ENCODE data around the gene ATP8A2. TPM values are rescaled to one million over a fixed set of nuclear protein-coding genes. Genes with fewer than 3 reads are reported as not detected.

The ATP8A2 gene
- total RNA-seq, 1 experiment from 2014 or later = not detected

DNA sequence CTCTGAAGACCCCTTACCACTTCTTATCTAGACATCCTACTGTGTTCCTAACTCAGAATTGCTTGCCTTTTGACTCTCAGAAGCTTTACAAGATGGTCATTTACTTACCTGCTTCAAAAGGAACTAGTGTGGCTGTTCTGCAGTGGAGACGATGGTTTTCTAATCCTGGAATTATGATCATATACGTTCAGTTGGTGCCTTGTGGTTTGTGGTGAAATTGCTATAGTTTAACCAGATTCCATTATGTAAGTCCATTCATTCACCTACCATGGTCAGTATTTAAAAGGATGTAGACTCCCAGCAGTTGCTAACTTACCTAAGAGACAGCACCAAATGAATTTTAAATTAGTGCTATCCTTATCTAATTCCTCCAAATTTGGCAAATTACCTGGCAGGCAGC, 469.2 kb downstream of the ATP8A2 start:
- BruUV-seq (replicated peaks) = no TSS peak
- Histone ChIP-seq H3K4me3 (ENCODE audit: low read depth in 2 of 2, low read length in 2 of 2) (no peak overlapping the region), H3K27me3 (ENCODE audit: control insufficient read depth, insufficient read depth, low read length) (no peaks in the 10 kb centered on the region), H3K27ac (ENCODE audit: low read length) (no peak overlapping the region), H3K4me1 (ENCODE audit: control insufficient read depth, insufficient read depth, low read length) (no peaks in the 10 kb centered on the region), H3K36me3 (ENCODE audit: control insufficient read depth, insufficient read depth, low read length) (no peaks in the 10 kb centered on the region), H3K9me3 (ENCODE audit: control insufficient read depth, insufficient read depth, low read depth, low read length) (no peaks in the 10 kb centered on the region)
- ChIA-PET POLR2A (no interaction called here), CTCF (no interaction called here)
- ATAC-seq = no peak
- no peak for TF ChIP-seq POLR2AphosphoS5 (IDR thresholded peaks at IDR 0.05; ENCODE audit: low read depth, low read length)
- TF ChIP-seq, protein P1, sequence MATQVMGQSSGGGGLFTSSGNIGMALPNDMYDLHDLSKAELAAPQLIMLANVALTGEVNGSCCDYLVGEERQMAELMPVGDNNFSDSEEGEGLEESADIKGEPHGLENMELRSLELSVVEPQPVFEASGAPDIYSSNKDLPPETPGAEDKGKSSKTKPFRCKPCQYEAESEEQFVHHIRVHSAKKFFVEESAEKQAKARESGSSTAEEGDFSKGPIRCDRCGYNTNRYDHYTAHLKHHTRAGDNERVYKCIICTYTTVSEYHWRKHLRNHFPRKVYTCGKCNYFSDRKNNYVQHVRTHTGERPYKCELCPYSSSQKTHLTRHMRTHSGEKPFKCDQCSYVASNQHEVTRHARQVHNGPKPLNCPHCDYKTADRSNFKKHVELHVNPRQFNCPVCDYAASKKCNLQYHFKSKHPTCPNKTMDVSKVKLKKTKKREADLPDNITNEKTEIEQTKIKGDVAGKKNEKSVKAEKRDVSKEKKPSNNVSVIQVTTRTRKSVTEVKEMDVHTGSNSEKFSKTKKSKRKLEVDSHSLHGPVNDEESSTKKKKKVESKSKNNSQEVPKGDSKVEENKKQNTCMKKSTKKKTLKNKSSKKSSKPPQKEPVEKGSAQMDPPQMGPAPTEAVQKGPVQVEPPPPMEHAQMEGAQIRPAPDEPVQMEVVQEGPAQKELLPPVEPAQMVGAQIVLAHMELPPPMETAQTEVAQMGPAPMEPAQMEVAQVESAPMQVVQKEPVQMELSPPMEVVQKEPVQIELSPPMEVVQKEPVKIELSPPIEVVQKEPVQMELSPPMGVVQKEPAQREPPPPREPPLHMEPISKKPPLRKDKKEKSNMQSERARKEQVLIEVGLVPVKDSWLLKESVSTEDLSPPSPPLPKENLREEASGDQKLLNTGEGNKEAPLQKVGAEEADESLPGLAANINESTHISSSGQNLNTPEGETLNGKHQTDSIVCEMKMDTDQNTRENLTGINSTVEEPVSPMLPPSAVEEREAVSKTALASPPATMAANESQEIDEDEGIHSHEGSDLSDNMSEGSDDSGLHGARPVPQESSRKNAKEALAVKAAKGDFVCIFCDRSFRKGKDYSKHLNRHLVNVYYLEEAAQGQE (IDR thresholded peaks at IDR 0.05; ENCODE audit: insufficient read depth in 1 of 2, low read depth in 2 of 2, low read length in 1 of 2) = no peak
- TF ChIP-seq, protein P2, sequence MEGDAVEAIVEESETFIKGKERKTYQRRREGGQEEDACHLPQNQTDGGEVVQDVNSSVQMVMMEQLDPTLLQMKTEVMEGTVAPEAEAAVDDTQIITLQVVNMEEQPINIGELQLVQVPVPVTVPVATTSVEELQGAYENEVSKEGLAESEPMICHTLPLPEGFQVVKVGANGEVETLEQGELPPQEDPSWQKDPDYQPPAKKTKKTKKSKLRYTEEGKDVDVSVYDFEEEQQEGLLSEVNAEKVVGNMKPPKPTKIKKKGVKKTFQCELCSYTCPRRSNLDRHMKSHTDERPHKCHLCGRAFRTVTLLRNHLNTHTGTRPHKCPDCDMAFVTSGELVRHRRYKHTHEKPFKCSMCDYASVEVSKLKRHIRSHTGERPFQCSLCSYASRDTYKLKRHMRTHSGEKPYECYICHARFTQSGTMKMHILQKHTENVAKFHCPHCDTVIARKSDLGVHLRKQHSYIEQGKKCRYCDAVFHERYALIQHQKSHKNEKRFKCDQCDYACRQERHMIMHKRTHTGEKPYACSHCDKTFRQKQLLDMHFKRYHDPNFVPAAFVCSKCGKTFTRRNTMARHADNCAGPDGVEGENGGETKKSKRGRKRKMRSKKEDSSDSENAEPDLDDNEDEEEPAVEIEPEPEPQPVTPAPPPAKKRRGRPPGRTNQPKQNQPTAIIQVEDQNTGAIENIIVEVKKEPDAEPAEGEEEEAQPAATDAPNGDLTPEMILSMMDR (IDR thresholded peaks at IDR 0.05) = no peak
- no peak for TF ChIP-seq SIN3A (IDR thresholded peaks at IDR 0.05; ENCODE audit: borderline replicate concordance, insufficient read depth, low read depth, low read length)
- no peak for TF ChIP-seq TCF7L2 (IDR thresholded peaks at IDR 0.05; ENCODE audit: low read depth, low read length)
- intact Hi-C loops (cut with micrococcal nuclease; ENCODE audit: unreplicated experiment) (no loop called here), in situ Hi-C loops (cut with HindIII; ENCODE audit: low pct_unique_long_range_greater_than_20kb, low sequenced_read_pairs) (no loop called here)
- DNase-seq (ENCODE audit: low read depth, low spot score) = no peak

DNA sequence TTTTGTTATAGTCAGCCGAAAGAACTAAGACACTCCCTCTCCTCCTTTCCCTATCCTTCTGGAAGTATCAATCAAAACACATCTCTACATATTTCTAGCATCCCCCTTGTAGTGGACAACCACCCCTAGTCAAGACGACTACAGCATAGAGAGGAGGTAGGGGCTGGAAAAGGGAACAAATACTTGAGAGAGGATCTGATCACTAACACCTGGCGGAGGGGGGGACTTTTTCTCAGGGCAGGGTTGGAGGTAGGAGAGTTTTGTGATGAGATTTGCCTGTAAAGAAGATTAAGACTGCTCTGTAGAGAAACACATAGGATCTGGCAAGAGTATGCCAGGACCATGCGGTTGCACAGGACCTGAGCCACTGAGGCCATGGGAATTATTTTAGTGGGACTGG, 471.9 kb downstream of the ATP8A2 start:
- Histone ChIP-seq H3K4me3 (ENCODE audit: low read depth in 2 of 2, low read length in 2 of 2) (no peak overlapping the region), H3K9me3 (ENCODE audit: control insufficient read depth, insufficient read depth, low read depth, low read length) (no peaks in the 10 kb centered on the region), H3K36me3 (ENCODE audit: control insufficient read depth, insufficient read depth, low read length) (no peaks in the 10 kb centered on the region), H3K4me1 (ENCODE audit: control insufficient read depth, insufficient read depth, low read length) (no peaks in the 10 kb centered on the region), H3K27me3 (ENCODE audit: control insufficient read depth, insufficient read depth, low read length) (no peaks in the 10 kb centered on the region), H3K27ac (ENCODE audit: low read length) (no peak overlapping the region)
- POLR2A ChIA-PET = no interaction called here
- CTCF ChIA-PET = no interaction called here
- intact Hi-C loops (cut with micrococcal nuclease; ENCODE audit: unreplicated experiment) = no loop called here
- DNase-seq (ENCODE audit: low read depth, low spot score) (no peak), ATAC-seq (no peak)
- in situ Hi-C loops (cut with HindIII; ENCODE audit: low pct_unique_long_range_greater_than_20kb, low sequenced_read_pairs) = no loop called here
- TF ChIP-seq POLR2AphosphoS5 (IDR thresholded peaks at IDR 0.05; ENCODE audit: low read depth, low read length) (no peak), SIN3A (IDR thresholded peaks at IDR 0.05; ENCODE audit: borderline replicate concordance, insufficient read depth, low read depth, low read length) (no peak), TCF7L2 (IDR thresholded peaks at IDR 0.05; ENCODE audit: low read depth, low read length) (no peak)
- TF ChIP-seq, protein P2 (IDR thresholded peaks at IDR 0.05) = no peak
- TF ChIP-seq, protein P1 (IDR thresholded peaks at IDR 0.05; ENCODE audit: insufficient read depth in 1 of 2, low read depth in 2 of 2, low read length in 1 of 2) = no peak
- no TSS peak for BruUV-seq (replicated peaks)

Data from Panc1 (cell line).